ENCODE results near the gene AUTS2.

The AUTS2 gene

GRCh38 chr7:70463352-70463938 is 865.2 kb downstream of the AUTS2 start:
- no peaks in the 10 kb centered on the region for H3K27me3 ChIP-seq (ENCODE audit: insufficient read depth, low read length)
- H3K4me1 ChIP-seq (ENCODE audit: insufficient read depth, low read length): peaks cover 13% of the 10 kb centered on the region
- no peaks in the 10 kb centered on the region for H3K36me3 ChIP-seq (ENCODE audit: insufficient read depth, low read length)
- H3K4me3 ChIP-seq (ENCODE audit: low read length): no peak overlapping the region
- no peak overlapping the region for H2AFZ ChIP-seq (ENCODE audit: low read depth, low read length)
- H3K9me3 ChIP-seq (ENCODE audit: low read length): no peaks in the 10 kb centered on the region

GRCh38 chr7:70466725-70467364 is 868.6 kb downstream of the AUTS2 start:
- Histone ChIP-seq H3K9me3 (ENCODE audit: low read length) (no peaks in the 10 kb centered on the region), H2AFZ (ENCODE audit: low read depth, low read length) (no peak overlapping the region)

GRCh38 chr7:70470746-70471145 is 872.5 kb downstream of the AUTS2 start:
- Histone ChIP-seq H3K9me3 (ENCODE audit: low read length) (no peaks in the 10 kb centered on the region), H3K4me3 (ENCODE audit: low read length) (no peak overlapping the region), H3K27me3 (ENCODE audit: insufficient read depth, low read length) (no peaks in the 10 kb centered on the region), H3K4me1 (ENCODE audit: insufficient read depth, low read length) (peaks cover 20% of the 10 kb centered on the region), H3K36me3 (ENCODE audit: insufficient read depth, low read length) (no peaks in the 10 kb centered on the region), H2AFZ (ENCODE audit: low read depth, low read length) (no peak overlapping the region)

More at GRCh38 chr7:70466725-70467364, 868.6 kb downstream of the AUTS2 start:
- Histone ChIP-seq H3K36me3 (ENCODE audit: insufficient read depth, low read length) (no peaks in the 10 kb centered on the region), H3K27me3 (ENCODE audit: insufficient read depth, low read length) (no peaks in the 10 kb centered on the region), H3K4me1 (ENCODE audit: insufficient read depth, low read length) (peaks cover 18% of the 10 kb centered on the region), H3K4me3 (ENCODE audit: low read length) (no peak overlapping the region)

GRCh38 chr7:70472601-70473237 is 874.4 kb downstream of the AUTS2 start:
- Histone ChIP-seq H2AFZ (ENCODE audit: low read depth, low read length) (no peak overlapping the region), H3K4me3 (ENCODE audit: low read length) (no peak overlapping the region), H3K4me1 (ENCODE audit: insufficient read depth, low read length) (peaks cover 23% of the 10 kb centered on the region)

GRCh38 chr7:70474639-70475234 is 876.5 kb downstream of the AUTS2 start:
- Histone ChIP-seq H3K36me3 (ENCODE audit: insufficient read depth, low read length) (no peaks in the 10 kb centered on the region), H3K4me1 (ENCODE audit: insufficient read depth, low read length) (peaks cover 23% of the 10 kb centered on the region), H3K4me3 (ENCODE audit: low read length) (no peak overlapping the region), H3K27me3 (ENCODE audit: insufficient read depth, low read length) (no peaks in the 10 kb centered on the region), H3K9me3 (ENCODE audit: low read length) (peaks cover 2% of the 10 kb centered on the region), H2AFZ (ENCODE audit: low read depth, low read length) (no peak overlapping the region)

More at GRCh38 chr7:70472601-70473237, 874.4 kb downstream of the AUTS2 start:
- H3K27me3 ChIP-seq (ENCODE audit: insufficient read depth, low read length): no peaks in the 10 kb centered on the region
- H3K9me3 ChIP-seq (ENCODE audit: low read length): no peaks in the 10 kb centered on the region
- no peaks in the 10 kb centered on the region for H3K36me3 ChIP-seq (ENCODE audit: insufficient read depth, low read length)

- Histone ChIP-seq H3K4me1 (ENCODE audit: insufficient read depth, low read length) (peaks cover 3% of the 10 kb centered on the region), H3K4me3 (ENCODE audit: low read length) (no peak overlapping the region)
These were observed 879.0 kb downstream of the AUTS2 start for GRCh38 chr7:70477036-70478010.

GRCh38 chr7:70479153-70480021 is 881.1 kb downstream of the AUTS2 start:
- Histone ChIP-seq H3K36me3 (ENCODE audit: insufficient read depth, low read length) (no peaks in the 10 kb centered on the region), H3K9me3 (ENCODE audit: low read length) (peaks cover 4% of the 10 kb centered on the region), H3K4me1 (ENCODE audit: insufficient read depth, low read length) (peaks cover 3% of the 10 kb centered on the region), H3K27me3 (ENCODE audit: insufficient read depth, low read length) (no peaks in the 10 kb centered on the region), H3K4me3 (ENCODE audit: low read length) (no peak overlapping the region), H2AFZ (ENCODE audit: low read depth, low read length) (no peak overlapping the region)

More at GRCh38 chr7:70477036-70478010, 879.0 kb downstream of the AUTS2 start:
- Histone ChIP-seq H3K36me3 (ENCODE audit: insufficient read depth, low read length) (no peaks in the 10 kb centered on the region), H2AFZ (ENCODE audit: low read depth, low read length) (no peak overlapping the region), H3K27me3 (ENCODE audit: insufficient read depth, low read length) (no peaks in the 10 kb centered on the region), H3K9me3 (ENCODE audit: low read length) (peaks cover 2% of the 10 kb centered on the region)

GRCh38 chr7:70480927-70481569 is 882.8 kb downstream of the AUTS2 start:
- H3K4me3 ChIP-seq (ENCODE audit: low read length): no peak overlapping the region
- H3K4me1 ChIP-seq (ENCODE audit: insufficient read depth, low read length): peaks cover 3% of the 10 kb centered on the region
- peaks cover 4% of the 10 kb centered on the region for H3K9me3 ChIP-seq (ENCODE audit: low read length)
- H3K36me3 ChIP-seq (ENCODE audit: insufficient read depth, low read length): no peaks in the 10 kb centered on the region
- H2AFZ ChIP-seq (ENCODE audit: low read depth, low read length): no peak overlapping the region
- no peaks in the 10 kb centered on the region for H3K27me3 ChIP-seq (ENCODE audit: insufficient read depth, low read length)

- H3K4me1 ChIP-seq (ENCODE audit: insufficient read depth, low read length): peaks cover 3% of the 10 kb centered on the region
- H2AFZ ChIP-seq (ENCODE audit: low read depth, low read length): no peak overlapping the region
- no peak overlapping the region for H3K4me3 ChIP-seq (ENCODE audit: low read length)
- peaks cover 4% of the 10 kb centered on the region for H3K9me3 ChIP-seq (ENCODE audit: low read length)
- no peaks in the 10 kb centered on the region for H3K27me3 ChIP-seq (ENCODE audit: insufficient read depth, low read length)
- H3K36me3 ChIP-seq (ENCODE audit: insufficient read depth, low read length): no peaks in the 10 kb centered on the region
These were observed 883.4 kb downstream of the AUTS2 start for GRCh38 chr7:70481570-70482123.

- Histone ChIP-seq H3K36me3 (ENCODE audit: insufficient read depth, low read length) (no peaks in the 10 kb centered on the region), H2AFZ (ENCODE audit: low read depth, low read length) (no peak overlapping the region), H3K27me3 (ENCODE audit: insufficient read depth, low read length) (no peaks in the 10 kb centered on the region), H3K4me3 (ENCODE audit: low read length) (no peak overlapping the region), H3K9me3 (ENCODE audit: low read length) (peaks cover 4% of the 10 kb centered on the region), H3K4me1 (ENCODE audit: insufficient read depth, low read length) (no peaks in the 10 kb centered on the region)
These were observed 886.0 kb downstream of the AUTS2 start for GRCh38 chr7:70484255-70484654.

- Histone ChIP-seq H3K4me3 (ENCODE audit: low read length) (no peak overlapping the region), H2AFZ (ENCODE audit: low read depth, low read length) (no peak overlapping the region), H3K4me1 (ENCODE audit: insufficient read depth, low read length) (no peaks in the 10 kb centered on the region), H3K27me3 (ENCODE audit: insufficient read depth, low read length) (no peaks in the 10 kb centered on the region), H3K36me3 (ENCODE audit: insufficient read depth, low read length) (no peaks in the 10 kb centered on the region), H3K9me3 (ENCODE audit: low read length) (peaks cover 3% of the 10 kb centered on the region)
These were observed 888.7 kb downstream of the AUTS2 start for GRCh38 chr7:70486977-70487376.

Measured in neuron (in vitro differentiated cells).